OCI-LY1 (cell line): ENCODE results near the gene SLC39A11.

ENCODE experiments used
- H2AFZ ChIP-seq: fragments of 200-600 bp; sonication (generic), shearing (Covaris generic); 2 replicates; pipeline ENCODE4 v1.6.0; 2014; ENCODE audit warnings: antibody characterized with exemption, mild to moderate bottlenecking, low read length
- H3F3A ChIP-seq: fragments of 200-600 bp; sonication (generic), shearing (Covaris generic); 2 replicates; pipeline ENCODE4 v1.6.0; 2014; ENCODE audit warnings: mild to moderate bottlenecking, antibody characterized with exemption, low read length, moderate library complexity; ENCODE audit not compliant: insufficient read depth
- H3K27ac ChIP-seq: fragments of 200-600 bp; sonication (generic); 2 replicates; pipeline ENCODE4 v1.5.1; 2014; ENCODE audit warnings: low read length, mixed run types, mild to moderate bottlenecking, low read depth; ENCODE audit not compliant: poor library complexity, severe bottlenecking
- H3K27me3 ChIP-seq: fragments of 200-600 bp; sonication (generic); 2 replicates; pipeline ENCODE4 v1.6.0; 2014; ENCODE audit warnings: antibody characterized with exemption, mild to moderate bottlenecking, low read length, moderate library complexity; ENCODE audit not compliant: insufficient read depth
- H3K36me3 ChIP-seq: fragments of 200-600 bp; sonication (generic); 2 replicates; pipeline ENCODE4 v1.6.1; 2014; ENCODE audit warnings: mild to moderate bottlenecking, antibody characterized with exemption, low read length, moderate library complexity, mixed read lengths; ENCODE audit not compliant: insufficient read depth
- H3K4me1 ChIP-seq: fragments of 200-600 bp; sonication (generic); 2 replicates; pipeline ENCODE4 v1.5.1; 2014; ENCODE audit warnings: mild to moderate bottlenecking, low read length, moderate library complexity; ENCODE audit not compliant: insufficient read depth, severe bottlenecking
- H3K4me2 ChIP-seq: fragments of 200-600 bp; sonication (generic), shearing (Covaris generic); 2 replicates; pipeline ENCODE4 v1.6.1; 2014; ENCODE audit warnings: low read length
- H3K4me3 ChIP-seq: fragments of 200-600 bp; sonication (generic); 2 replicates; pipeline ENCODE4 v1.5.1; 2014; ENCODE audit warnings: low read length, low read depth, mild to moderate bottlenecking, mixed read lengths; ENCODE audit not compliant: poor library complexity, severe bottlenecking
- H3K79me2 ChIP-seq: fragments of 200-600 bp; shearing (Covaris generic); 2 replicates; pipeline ENCODE4 v1.6.1; 2016; ENCODE audit warnings: mixed run types, low read length, mixed read lengths; ENCODE audit not compliant: insufficient read depth
- H3K9ac ChIP-seq: fragments of 200-600 bp; sonication (generic), shearing (Covaris generic); 2 replicates; pipeline ENCODE4 v1.6.1; 2014; ENCODE audit warnings: mild to moderate bottlenecking, low read length, mixed read lengths
- H3K9me2 ChIP-seq: fragments of 200-600 bp; sonication (generic), shearing (Covaris generic); 2 replicates; pipeline ENCODE4 v1.6.1; 2014; ENCODE audit warnings: low read depth, mild to moderate bottlenecking, low read length, mixed read lengths
- H3K9me3 ChIP-seq: fragments of 200-600 bp; shearing (Covaris generic); 2 replicates; pipeline ENCODE4 v1.6.1; 2014; ENCODE audit warnings: low read length, mixed read lengths
- H4K20me1 ChIP-seq: fragments of 200-600 bp; sonication (generic), shearing (Covaris generic); 2 replicates; pipeline ENCODE4 v1.6.0; 2016; ENCODE audit warnings: mild to moderate bottlenecking, low read length; ENCODE audit not compliant: insufficient read depth
- EZH2 ChIP-seq: fragments of 200-600 bp; sonication (generic), shearing (Covaris generic); IDR thresholded peaks from 2 replicates; pipeline ENCODE4 v1.8.0; 2017; ENCODE audit warnings: borderline replicate concordance, mixed run types, mild to moderate bottlenecking, antibody characterized with exemption, low read length, moderate library complexity, mixed read lengths
- TF ChIP-seq, protein P1 (sequence below): fragments of 200-600 bp; sonication (generic), shearing (Covaris generic); IDR thresholded peaks from 2 replicates; pipeline ENCODE4 v1.5.1; 2017; ENCODE audit warnings: mild to moderate bottlenecking, antibody characterized with exemption, low read length, moderate library complexity, mixed read lengths

SLC39A11 gene

GRCh38 chr17:72778169-72779151 is 314.0 kb downstream of the SLC39A11 start:
- H2AFZ ChIP-seq, result no peak overlapping the region
- H3K9ac ChIP-seq, result no peak overlapping the region
- no peaks in the 10 kb centered on the region for H3K4me1 ChIP-seq
- H3F3A ChIP-seq, result no peaks in the 10 kb centered on the region
- no peaks in the 10 kb centered on the region for H3K9me2 ChIP-seq
- TF ChIP-seq EZH2, result no peak
- TF ChIP-seq, protein P1, sequence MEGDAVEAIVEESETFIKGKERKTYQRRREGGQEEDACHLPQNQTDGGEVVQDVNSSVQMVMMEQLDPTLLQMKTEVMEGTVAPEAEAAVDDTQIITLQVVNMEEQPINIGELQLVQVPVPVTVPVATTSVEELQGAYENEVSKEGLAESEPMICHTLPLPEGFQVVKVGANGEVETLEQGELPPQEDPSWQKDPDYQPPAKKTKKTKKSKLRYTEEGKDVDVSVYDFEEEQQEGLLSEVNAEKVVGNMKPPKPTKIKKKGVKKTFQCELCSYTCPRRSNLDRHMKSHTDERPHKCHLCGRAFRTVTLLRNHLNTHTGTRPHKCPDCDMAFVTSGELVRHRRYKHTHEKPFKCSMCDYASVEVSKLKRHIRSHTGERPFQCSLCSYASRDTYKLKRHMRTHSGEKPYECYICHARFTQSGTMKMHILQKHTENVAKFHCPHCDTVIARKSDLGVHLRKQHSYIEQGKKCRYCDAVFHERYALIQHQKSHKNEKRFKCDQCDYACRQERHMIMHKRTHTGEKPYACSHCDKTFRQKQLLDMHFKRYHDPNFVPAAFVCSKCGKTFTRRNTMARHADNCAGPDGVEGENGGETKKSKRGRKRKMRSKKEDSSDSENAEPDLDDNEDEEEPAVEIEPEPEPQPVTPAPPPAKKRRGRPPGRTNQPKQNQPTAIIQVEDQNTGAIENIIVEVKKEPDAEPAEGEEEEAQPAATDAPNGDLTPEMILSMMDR, result no peak
- H3K4me3 ChIP-seq, result no peak overlapping the region
- no peaks in the 10 kb centered on the region for H3K27me3 ChIP-seq
- H3K9me3 ChIP-seq, result no peaks in the 10 kb centered on the region
- no peaks in the 10 kb centered on the region for H3K79me2 ChIP-seq
- no peak overlapping the region for H3K27ac ChIP-seq
- H3K36me3 ChIP-seq, result no peaks in the 10 kb centered on the region
- no peak overlapping the region for H3K4me2 ChIP-seq
- H4K20me1 ChIP-seq, result no peaks in the 10 kb centered on the region

DNA sequence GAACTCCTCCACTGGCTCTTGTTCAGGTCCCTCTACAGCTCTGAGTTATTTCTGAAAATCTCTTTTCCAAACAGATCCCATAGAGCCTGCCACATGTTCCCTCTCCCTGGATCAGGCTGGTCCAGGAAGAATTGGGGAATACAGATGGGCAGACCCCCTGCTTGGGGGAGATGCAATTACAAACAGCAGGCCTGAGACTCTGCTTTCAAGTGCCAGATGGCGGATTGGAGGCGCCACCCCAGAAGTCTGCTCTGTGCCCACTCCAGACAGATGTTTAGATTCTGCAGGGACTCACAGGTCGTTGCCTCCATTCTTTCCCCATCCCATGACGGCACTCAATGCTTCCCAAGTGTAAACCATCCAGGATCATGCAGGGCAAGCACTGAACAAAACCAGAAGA is 316.6 kb downstream of the SLC39A11 start:
- no peak overlapping the region for H3K9ac ChIP-seq
- H3K4me1 ChIP-seq, result peaks cover 12% of the 10 kb centered on the region
- no peaks in the 10 kb centered on the region for H3K79me2 ChIP-seq
- no peaks in the 10 kb centered on the region for H3K36me3 ChIP-seq
- no peaks in the 10 kb centered on the region for H4K20me1 ChIP-seq
- no peak overlapping the region for H3K4me3 ChIP-seq
- no peak overlapping the region for H2AFZ ChIP-seq
- no peaks in the 10 kb centered on the region for H3F3A ChIP-seq
- no peak overlapping the region for H3K4me2 ChIP-seq
- no peak overlapping the region for H3K27ac ChIP-seq
- no peaks in the 10 kb centered on the region for H3K27me3 ChIP-seq
- H3K9me2 ChIP-seq, result no peaks in the 10 kb centered on the region
- no peak for TF ChIP-seq EZH2
- TF ChIP-seq, protein P1, result no peak
- no peaks in the 10 kb centered on the region for H3K9me3 ChIP-seq

GRCh38 chr17:72775237-72775636 is 317.3 kb downstream of the SLC39A11 start:
- Histone ChIP-seq H3K27me3 (no peaks in the 10 kb centered on the region), H4K20me1 (no peaks in the 10 kb centered on the region), H3K4me1 (peaks cover 12% of the 10 kb centered on the region), H3K36me3 (no peaks in the 10 kb centered on the region), H3F3A (no peaks in the 10 kb centered on the region), H2AFZ (no peak overlapping the region), H3K9me3 (no peaks in the 10 kb centered on the region), H3K9me2 (no peaks in the 10 kb centered on the region), H3K27ac (no peak overlapping the region), H3K9ac (no peak overlapping the region), H3K4me2 (no peak overlapping the region), H3K79me2 (no peaks in the 10 kb centered on the region), H3K4me3 (no peak overlapping the region)
- TF ChIP-seq EZH2, result no peak
- TF ChIP-seq, protein P1, result no peak
